ENCODE results near the gene SEL1L2.

SEL1L2 gene

GRCh38 chr20:13947719-13948118 is 42.7 kb downstream of the SEL1L2 start:
- ChIA-PET CTCF (no interaction called here), POLR2A (no interaction called here)
- H3K4me3 ChIP-seq (ENCODE audit: low read depth, low read length), result no peak overlapping the region
- H3K9me3 ChIP-seq (ENCODE audit: control insufficient read depth, insufficient read depth, low read depth, low read length), result no peaks in the 10 kb centered on the region
- H3K27ac ChIP-seq (ENCODE audit: extremely low read depth, low read depth, low read length), result no peak overlapping the region
- TF ChIP-seq ZSCAN18 (tag by site-specific recombination; IDR thresholded peaks at IDR 0.05) (no peak), PRDM6 (tag by site-specific recombination; IDR thresholded peaks at IDR 0.05) (no peak), ZNF629 (tag by site-specific recombination; IDR thresholded peaks at IDR 0.05) (no peak), SP3 (tag by site-specific recombination; IDR thresholded peaks at IDR 0.05) (no peak), GFI1B (tag by site-specific recombination; IDR thresholded peaks at IDR 0.05) (no peak), ZNF404 (tag by site-specific recombination; IDR thresholded peaks at IDR 0.05) (no peak), BCL11B (tag by site-specific recombination; IDR thresholded peaks at IDR 0.05; ENCODE audit: low read depth) (no peak), ZNF658 (tag by site-specific recombination; IDR thresholded peaks at IDR 0.05) (no peak), HOXC10 (CRISPR knock-in tag; IDR thresholded peaks at IDR 0.05) (no peak), ZNF221 (tag by site-specific recombination; IDR thresholded peaks at IDR 0.05; ENCODE audit: borderline replicate concordance) (no peak), ZNF211 (tag by site-specific recombination; IDR thresholded peaks at IDR 0.05; ENCODE audit: low read depth) (no peak), HOXD13 (CRISPR knock-in tag; IDR thresholded peaks at IDR 0.05; ENCODE audit: borderline replicate concordance) (no peak), GLI4 (tag by site-specific recombination; IDR thresholded peaks at IDR 0.05) (no peak), ZNF654 (tag by site-specific recombination; IDR thresholded peaks at IDR 0.05; ENCODE audit: low read depth) (no peak), ZNF600 (tag by site-specific recombination; IDR thresholded peaks at IDR 0.05) (no peak), ZNF555 (tag by site-specific recombination; conservative IDR thresholded peaks at IDR 0.05) (no peak), ZNF335 (tag by site-specific recombination; conservative IDR thresholded peaks at IDR 0.05) (no peak)
- TF ChIP-seq, protein P1, sequence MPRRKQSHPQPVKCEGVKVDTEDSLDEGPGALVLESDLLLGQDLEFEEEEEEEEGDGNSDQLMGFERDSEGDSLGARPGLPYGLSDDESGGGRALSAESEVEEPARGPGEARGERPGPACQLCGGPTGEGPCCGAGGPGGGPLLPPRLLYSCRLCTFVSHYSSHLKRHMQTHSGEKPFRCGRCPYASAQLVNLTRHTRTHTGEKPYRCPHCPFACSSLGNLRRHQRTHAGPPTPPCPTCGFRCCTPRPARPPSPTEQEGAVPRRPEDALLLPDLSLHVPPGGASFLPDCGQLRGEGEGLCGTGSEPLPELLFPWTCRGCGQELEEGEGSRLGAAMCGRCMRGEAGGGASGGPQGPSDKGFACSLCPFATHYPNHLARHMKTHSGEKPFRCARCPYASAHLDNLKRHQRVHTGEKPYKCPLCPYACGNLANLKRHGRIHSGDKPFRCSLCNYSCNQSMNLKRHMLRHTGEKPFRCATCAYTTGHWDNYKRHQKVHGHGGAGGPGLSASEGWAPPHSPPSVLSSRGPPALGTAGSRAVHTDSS (tag by site-specific recombination; IDR thresholded peaks at IDR 0.05), result no peak
- no peaks in the 10 kb centered on the region for H3K36me3 ChIP-seq (ENCODE audit: control insufficient read depth in 2 of 2, insufficient read depth in 1 of 2, low read length in 2 of 2)
- H3K4me1 ChIP-seq (ENCODE audit: control insufficient read depth, insufficient read depth, low read length), result no peaks in the 10 kb centered on the region

DNA sequence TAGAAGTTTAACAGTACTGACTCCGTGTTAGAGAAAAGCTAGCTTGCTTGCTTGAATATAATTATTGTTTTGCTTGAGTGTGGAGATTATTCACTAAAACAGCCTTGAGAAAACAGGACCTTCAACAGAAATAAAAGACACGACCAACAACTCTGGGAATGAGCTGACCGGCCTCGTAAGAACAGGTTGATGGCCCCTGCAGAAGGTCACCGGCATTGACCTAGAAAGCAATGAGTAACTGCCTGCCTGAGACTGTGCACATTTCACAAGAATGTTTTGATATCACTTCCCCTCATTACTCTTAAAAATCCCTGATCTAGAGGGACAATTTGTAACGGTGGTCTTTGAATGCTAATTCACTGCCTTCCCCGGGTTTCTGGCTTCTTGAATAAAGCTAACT is 49.4 kb downstream of the SEL1L2 start:
- ChIA-PET POLR2A (no interaction called here), CTCF (interaction anchor here (0.7 kb wide), 1 partner anchor 61 kb away, joined by 3 read pairs; no protein-coding TSS in a partner anchor)
- Histone ChIP-seq H3K9me3 (ENCODE audit: control insufficient read depth, insufficient read depth, low read depth, low read length) (no peaks in the 10 kb centered on the region), H3K4me3 (ENCODE audit: low read depth, low read length) (no peak overlapping the region), H3K27ac (ENCODE audit: extremely low read depth, low read depth, low read length) (no peak overlapping the region), H3K4me1 (ENCODE audit: control insufficient read depth, insufficient read depth, low read length) (no peaks in the 10 kb centered on the region), H3K36me3 (ENCODE audit: control insufficient read depth in 2 of 2, insufficient read depth in 1 of 2, low read length in 2 of 2) (no peaks in the 10 kb centered on the region)
- TF ChIP-seq ZNF837 (tag by site-specific recombination; IDR thresholded peaks at IDR 0.05) (no peak), ZNF521 (tag by site-specific recombination; IDR thresholded peaks at IDR 0.05) (no peak), KLF9 (tag by site-specific recombination; IDR thresholded peaks at IDR 0.05; ENCODE audit: low read depth) (no peak), ZFP41 (tag by site-specific recombination; IDR thresholded peaks at IDR 0.05; ENCODE audit: borderline replicate concordance) (no peak), AEBP2 (tag by site-specific recombination; IDR thresholded peaks at IDR 0.05; ENCODE audit: borderline replicate concordance) (no peak), TSHZ1 (tag by site-specific recombination; IDR thresholded peaks at IDR 0.05; ENCODE audit: borderline replicate concordance) (no peak)
- TF ChIP-seq, protein P2, sequence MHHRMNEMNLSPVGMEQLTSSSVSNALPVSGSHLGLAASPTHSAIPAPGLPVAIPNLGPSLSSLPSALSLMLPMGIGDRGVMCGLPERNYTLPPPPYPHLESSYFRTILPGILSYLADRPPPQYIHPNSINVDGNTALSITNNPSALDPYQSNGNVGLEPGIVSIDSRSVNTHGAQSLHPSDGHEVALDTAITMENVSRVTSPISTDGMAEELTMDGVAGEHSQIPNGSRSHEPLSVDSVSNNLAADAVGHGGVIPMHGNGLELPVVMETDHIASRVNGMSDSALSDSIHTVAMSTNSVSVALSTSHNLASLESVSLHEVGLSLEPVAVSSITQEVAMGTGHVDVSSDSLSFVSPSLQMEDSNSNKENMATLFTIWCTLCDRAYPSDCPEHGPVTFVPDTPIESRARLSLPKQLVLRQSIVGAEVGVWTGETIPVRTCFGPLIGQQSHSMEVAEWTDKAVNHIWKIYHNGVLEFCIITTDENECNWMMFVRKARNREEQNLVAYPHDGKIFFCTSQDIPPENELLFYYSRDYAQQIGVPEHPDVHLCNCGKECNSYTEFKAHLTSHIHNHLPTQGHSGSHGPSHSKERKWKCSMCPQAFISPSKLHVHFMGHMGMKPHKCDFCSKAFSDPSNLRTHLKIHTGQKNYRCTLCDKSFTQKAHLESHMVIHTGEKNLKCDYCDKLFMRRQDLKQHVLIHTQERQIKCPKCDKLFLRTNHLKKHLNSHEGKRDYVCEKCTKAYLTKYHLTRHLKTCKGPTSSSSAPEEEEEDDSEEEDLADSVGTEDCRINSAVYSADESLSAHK (tag by site-specific recombination; IDR thresholded peaks at IDR 0.05), result no peak
